H1 (cell line): ENCODE data around the gene KCNJ9. TPM values are rescaled to one million over a fixed set of nuclear protein-coding genes. Genes with fewer than 3 reads are reported as not detected.

Experiments used
- CTCF ChIA-PET: fragments of 300-600 bp; sonication (Branson Sonifier 250); formaldehyde crosslinking; loops from one replicate; lab custom pipeline; 2021; ENCODE audit not compliant: partially characterized antibody; lab: Charles Lee
- POLR2A ChIA-PET: fragments of 300-600 bp; sonication (Branson Sonifier 250); formaldehyde crosslinking; loops from one replicate; lab custom pipeline; 2021; ENCODE audit warnings: inconsistent platforms; ENCODE audit not compliant: partially characterized antibody; lab: Charles Lee
- DNase-seq, 2 experiments: peaks; one replicate each; pipeline versions ENCODE4 v3.0.0 to v3.0.0-alpha.2; 2010 to 2022; ENCODE audit warnings: low spot score in 2 of 2, low read depth in 1 of 2, mixed read lengths in 1 of 2
- FAIRE-seq: peaks from 2 replicates; lab custom pipeline; 2011; peaks lifted over from hg19 to GRCh38; lab: Jason Lieb, UNC
- H2AFZ ChIP-seq: 2 replicates; pipeline ENCODE4 v1.8.1; 2012; ENCODE audit warnings: low read length, inconsistent platforms
- H2AK5ac ChIP-seq: 2 replicates; pipeline ENCODE4 v1.6.1; 2013; ENCODE audit warnings: low read depth, low read length
- H2BK120ac ChIP-seq: replicated peaks from 2 replicates; pipeline ENCODE3; 2013; ENCODE audit warnings: low read depth, low read length, inconsistent platforms
- H2BK12ac ChIP-seq: 2 replicates; pipeline ENCODE4 v1.6.1; 2013; ENCODE audit warnings: low read depth, low read length
- H2BK15ac ChIP-seq: 2 replicates; pipeline ENCODE4 v1.6.1; 2013; ENCODE audit warnings: low read length
- H2BK20ac ChIP-seq: 2 replicates; pipeline ENCODE4 v1.6.1; 2013; ENCODE audit warnings: low read length
- H2BK5ac ChIP-seq: 2 replicates; pipeline ENCODE4 v1.6.1; 2013; ENCODE audit warnings: low read depth, low read length
- H3K14ac ChIP-seq: 2 replicates; pipeline ENCODE4 v1.6.1; 2013; ENCODE audit warnings: inconsistent platforms; ENCODE audit not compliant: insufficient read length
- H3K18ac ChIP-seq: 2 replicates; pipeline ENCODE4 v1.6.1; 2013; ENCODE audit warnings: low read length; ENCODE audit errors: extremely low read depth
- H3K23ac ChIP-seq: 2 replicates; pipeline ENCODE4 v1.6.1; 2013; ENCODE audit warnings: inconsistent platforms; ENCODE audit not compliant: insufficient read length
- H3K23me2 ChIP-seq: 2 replicates; pipeline ENCODE4 v1.6.1; 2013; ENCODE audit warnings: low read depth, low read length
- H3K27ac ChIP-seq: 2 replicates; pipeline ENCODE4 v1.6.1; 2011; ENCODE audit warnings: low read depth, low read length, inconsistent platforms
- H3K27me3 ChIP-seq, 4 experiments: replicated peaks in 1 of 4; 1 replicate in 1 of 4; 2 replicates in 3 of 4; pipeline versions ENCODE4 v1.6.1 to v1.8.1; 2011 to 2013; ENCODE audit warnings: low read length in 3 of 4, mild to moderate bottlenecking in 3 of 4, inconsistent platforms in 2 of 4, mixed read lengths in 2 of 4, moderate library complexity in 1 of 4; ENCODE audit not compliant: control insufficient read depth in 3 of 4, insufficient read depth in 3 of 4; ENCODE audit errors: extremely low read depth in 1 of 4
- H3K36me3 ChIP-seq, 4 experiments: 2 replicates each; pipeline versions ENCODE4 v1.6.1 to v1.8.1; 2011 to 2013; ENCODE audit warnings: mild to moderate bottlenecking in 4 of 4, low read length in 3 of 4, moderate library complexity in 2 of 4, control low read depth in 1 of 4, inconsistent platforms in 1 of 4; ENCODE audit not compliant: insufficient read depth in 4 of 4, control insufficient read depth in 2 of 4
- H3K4ac ChIP-seq: replicated peaks from 2 replicates; pipeline ENCODE3; 2013; ENCODE audit warnings: low read length, low read depth, mixed read lengths, inconsistent platforms; ENCODE audit not compliant: insufficient read length
- H3K4me1 ChIP-seq, 4 experiments: replicated peaks in 1 of 4; 1 replicate in 1 of 4; 2 replicates in 3 of 4; pipeline versions ENCODE4 v1.6.1 to v1.8.1; 2011 to 2013; ENCODE audit warnings: low read length in 3 of 4, inconsistent platforms in 2 of 4, mixed read lengths in 1 of 4; ENCODE audit not compliant: insufficient read depth in 4 of 4, control insufficient read depth in 3 of 4
- H3K4me2 ChIP-seq, 2 experiments: 2 replicates each; pipeline versions ENCODE4 v1.6.1 to v1.8.1; 2011 to 2013; ENCODE audit warnings: low read depth in 2 of 2, low read length in 2 of 2, control low read depth in 1 of 2, inconsistent platforms in 1 of 2, mild to moderate bottlenecking in 1 of 2; ENCODE audit not compliant: insufficient read depth in 1 of 2
- H3K4me3 ChIP-seq, 4 experiments: fragments of 200-600, 300-600 bp in 1 of 4; sonication (generic), shearing (Covaris generic), sonication (Bioruptor Twin) in 1 of 4; 2 replicates each; pipeline versions ENCODE4 v1.5.1 to v1.8.1; 2011 to 2016; ENCODE audit warnings: low read length in 4 of 4, low read depth in 3 of 4, control low read depth in 2 of 4, inconsistent platforms in 2 of 4, mild to moderate bottlenecking in 2 of 4, mixed read lengths in 1 of 4, moderate library complexity in 1 of 4; ENCODE audit not compliant: insufficient read depth in 2 of 4; ENCODE audit errors: extremely low read depth in 1 of 4
- H3K56ac ChIP-seq: replicated peaks from 2 replicates; pipeline ENCODE3; 2013; ENCODE audit warnings: low read depth, mild to moderate bottlenecking, mixed read lengths, low read length, inconsistent platforms; ENCODE audit not compliant: insufficient read length
- H3K79me1 ChIP-seq: 2 replicates; pipeline ENCODE4 v1.6.1; 2013; ENCODE audit warnings: low read depth, low read length, control low read depth
- H3K79me2 ChIP-seq, 2 experiments: 2 replicates each; pipeline versions ENCODE4 v1.6.1 to v1.8.1; 2012 to 2013; ENCODE audit warnings: low read length in 2 of 2, mild to moderate bottlenecking in 2 of 2, inconsistent platforms in 1 of 2; ENCODE audit not compliant: insufficient read depth in 2 of 2, control insufficient read depth in 1 of 2
- H3K9ac ChIP-seq, 4 experiments: replicated peaks in 1 of 4; 1 replicate in 1 of 4; 2 replicates in 3 of 4; pipeline versions ENCODE4 v1.6.1 to v1.8.1; 2011 to 2013; ENCODE audit warnings: low read depth in 3 of 4, low read length in 3 of 4, control low read depth in 2 of 4, mild to moderate bottlenecking in 2 of 4, moderate library complexity in 2 of 4, inconsistent platforms in 1 of 4; ENCODE audit errors: extremely low read depth in 1 of 4
- H3K9me3 ChIP-seq, 2 experiments: 2 replicates each; pipeline versions ENCODE4 v1.6.1 to v1.8.1; 2012 to 2013; ENCODE audit warnings: mild to moderate bottlenecking in 2 of 2, moderate library complexity in 2 of 2, control low read depth in 1 of 2, inconsistent platforms in 1 of 2, low read depth in 1 of 2, low read length in 1 of 2, mixed read lengths in 1 of 2; ENCODE audit not compliant: insufficient read depth in 2 of 2
- H4K20me1 ChIP-seq, 2 experiments: replicated peaks in 1 of 2; 2 replicates each; pipeline versions ENCODE3 to v1.8.1; 2011 to 2013; ENCODE audit warnings: inconsistent platforms in 2 of 2, low read length in 2 of 2, mild to moderate bottlenecking in 1 of 2; ENCODE audit not compliant: insufficient read depth in 2 of 2, control insufficient read depth in 1 of 2
- H4K5ac ChIP-seq: 2 replicates; pipeline ENCODE4 v1.6.1; 2013; ENCODE audit warnings: low read length, low read depth, mixed read lengths, inconsistent platforms; ENCODE audit not compliant: insufficient read length
- H4K8ac ChIP-seq: 2 replicates; pipeline ENCODE4 v1.8.0; 2013; ENCODE audit warnings: mild to moderate bottlenecking, moderate library complexity, low read length, inconsistent platforms; ENCODE audit not compliant: insufficient read depth; ENCODE audit errors: extremely low read depth
- H4K91ac ChIP-seq: replicated peaks from 2 replicates; pipeline ENCODE3; 2013; ENCODE audit warnings: low read length, mixed read lengths, inconsistent platforms; ENCODE audit not compliant: insufficient read length
- BRCA1 ChIP-seq: IDR thresholded peaks from 2 replicates; pipeline ENCODE4 v1.6.1; 2012; ENCODE audit warnings: low read depth, low read length, improper control_type of control experiment
- CBX8 ChIP-seq: fragments of 300-800, 300-1000 bp; sonication (generic); IDR thresholded peaks from 2 replicates; pipeline ENCODE4 v1.7.1; 2016; ENCODE audit warnings: low read depth, low read length, borderline replicate concordance
- EP300 ChIP-seq, 2 experiments: IDR thresholded peaks; 1 replicate in 1 of 2; 2 replicates in 1 of 2; pipeline ENCODE4 v1.6.1; 2011 to 2012; ENCODE audit warnings: low read depth in 2 of 2, low read length in 2 of 2, mild to moderate bottlenecking in 2 of 2, borderline replicate concordance in 1 of 2, inconsistent platforms in 1 of 2, moderate library complexity in 1 of 2
- KDM4A ChIP-seq: IDR thresholded peaks from one replicate; pipeline ENCODE4 v1.7.1; 2012; ENCODE audit warnings: low read depth, mild to moderate bottlenecking, moderate library complexity, low read length, inconsistent platforms; ENCODE audit not compliant: severe bottlenecking
- MAFK ChIP-seq: IDR thresholded peaks from 2 replicates; pipeline ENCODE4 v1.6.1; 2012; ENCODE audit warnings: low read depth, mild to moderate bottlenecking, improper control_type of control experiment, low read length
- WGBS, 2 experiments: shearing (Covaris generic) in 1 of 2; methylation state at CpG; one replicate each; pipeline versions ENCODE4 v1.1.6 to v1.1.7; 2013 to 2015; ENCODE audit warnings: low lambda C conversion rate in 2 of 2, mixed read lengths in 2 of 2, inconsistent platforms in 1 of 2, low coverage in 1 of 2, missing lambda C conversion rate in 1 of 2; ENCODE audit not compliant: insufficient replicate concordance in 2 of 2, insufficient coverage in 1 of 2, insufficient read length in 1 of 2; ENCODE audit errors: extremely low coverage in 1 of 2, missing lambda C conversion rate in 1 of 2; 5-methylcytosine and 5-hydroxymethylcytosine counted together
- polyA plus RNA-seq, 7 experiments: library from polyadenylated mRNA; depleted of rRNA in 3 of 7; stranded (reverse) in 5 of 7; unstranded in 2 of 7; fragments of >200 nt in 5 of 7; fragments of 200-250 nt in 2 of 7; gene quantifications; 1 replicate in 5 of 7; 2 replicates in 1 of 7; 4 replicates in 1 of 7; pipeline versions ENCODE4 v1.2.1 to v1.2.3, GENCODE V29; 2011 to 2013; ENCODE audit warnings: missing spikeins in 2 of 7, mixed read lengths in 2 of 7
- total RNA-seq: library from RNA; stranded (reverse); fragmentation: NEBNext Ultra II Directional; extraction: Animal tissue kit (Norgen Biotek cat#: 25700); gene quantifications from 2 replicates; pipeline ENCODE4 v1.2.1, GENCODE V29; 2021

Gene KCNJ9
- total and polyA plus RNA-seq, 2 of the 8 experiments (the other 6 are each of a cell fraction or from before 2014, with no cell fraction given) = 0.02 to 0.13 TPM

- H3K14ac ChIP-seq = no peak overlapping the region
- H2BK5ac ChIP-seq = no peak overlapping the region
- WGBS, 2 experiments = 71% methylated on average over 6 of the region's 6 CpGs; no CpG with 5 or more reads in 1 of the 2 experiments
- no peak overlapping the region for H2BK120ac ChIP-seq
- no peak overlapping the region for H2AK5ac ChIP-seq
- ChIA-PET POLR2A (interaction anchor here (1.0 to 3.5 kb wide), 5 partner anchors 13 to 138 kb away, joined by 3 to 23 read pairs (median 4); partner anchors contain the start of gene IGSF8), CTCF (interaction anchor here (0.9 to 50.1 kb wide), 11 partner anchors 6 to 188 kb away, joined by 3 to 1874 read pairs (median 7); partner anchors contain the start of genes IGSF8, IGSF9, KCNJ10 and KCNJ9)
- H2AFZ ChIP-seq = no peak overlapping the region
- peaks cover 0 to 5% (median 3%) of the 10 kb centered on the region in 4 experiments; a peak in 4 of 7 replicates for H3K4me1 ChIP-seq
- no peak overlapping the region for H2BK15ac ChIP-seq
- H3K56ac ChIP-seq = no peak overlapping the region
- no peak overlapping the region for H3K27ac ChIP-seq
- H4K91ac ChIP-seq = no peak overlapping the region
- no peak overlapping the region for H3K23ac ChIP-seq
- no peak overlapping the region for H3K4ac ChIP-seq
- H3K23me2 ChIP-seq = no peaks in the 10 kb centered on the region; the same call in 1 of the 2 replicates
- no peaks in the 10 kb centered on the region for H3K79me1 ChIP-seq
- peaks cover 0 to 43% (median 30%) of the 10 kb centered on the region in 4 experiments; a peak in 6 of 7 replicates for H3K27me3 ChIP-seq
- H3K18ac ChIP-seq = no peak overlapping the region
- TF ChIP-seq BRCA1 (no peak), CBX8 (no peak), MAFK (no peak), KDM4A (no peak), EP300 (IDR thresholded peaks at IDR 0.05; ENCODE audit: borderline replicate concordance in 1 of 2, low read depth in 2 of 2, low read length in 2 of 2) (no peak)
- FAIRE-seq (no peak), DNase-seq (no peak)
- no peak overlapping the region for H3K9ac ChIP-seq
- no peak overlapping the region for H2BK12ac ChIP-seq
- H2BK20ac ChIP-seq = no peak overlapping the region
- H3K9me3 ChIP-seq = peaks cover 0 to 4% of the 10 kb centered on the region in 2 experiments; a peak in 1 of 4 replicates
- H3K36me3 ChIP-seq = peaks cover 0 to 5% (median 0%) of the 10 kb centered on the region in 4 experiments; a peak in 1 of 8 replicates
- no peak overlapping the region for H4K5ac ChIP-seq
- no peaks in the 10 kb centered on the region for H4K20me1 ChIP-seq
- no peak overlapping the region for H4K8ac ChIP-seq
- H3K4me2 ChIP-seq = no peak overlapping the region
- H3K79me2 ChIP-seq = no peaks in the 10 kb centered on the region
- H3K4me3 ChIP-seq = no peak overlapping the region
Measured at GRCh38 chr1:160080381-160081100, 797 bp upstream of the KCNJ9 start.
